Suppressor macrophage treated with lipopolysaccharide for 1 hour (primary cell): ENCODE data around the gene CDH4.

ENCODE experiments used
- DNase-seq, 3 donors: peaks; one replicate each; pipeline ENCODE4 v3.0.0-alpha.2; 2020 to 2022

Gene CDH4

GRCh38 chr20:61644378-61645076 is 392.5 kb downstream of the CDH4 start:
- DNase-seq = no peak

GRCh38 chr20:61645732-61646131 is 393.7 kb downstream of the CDH4 start:
- DNase-seq = no peak

DNA sequence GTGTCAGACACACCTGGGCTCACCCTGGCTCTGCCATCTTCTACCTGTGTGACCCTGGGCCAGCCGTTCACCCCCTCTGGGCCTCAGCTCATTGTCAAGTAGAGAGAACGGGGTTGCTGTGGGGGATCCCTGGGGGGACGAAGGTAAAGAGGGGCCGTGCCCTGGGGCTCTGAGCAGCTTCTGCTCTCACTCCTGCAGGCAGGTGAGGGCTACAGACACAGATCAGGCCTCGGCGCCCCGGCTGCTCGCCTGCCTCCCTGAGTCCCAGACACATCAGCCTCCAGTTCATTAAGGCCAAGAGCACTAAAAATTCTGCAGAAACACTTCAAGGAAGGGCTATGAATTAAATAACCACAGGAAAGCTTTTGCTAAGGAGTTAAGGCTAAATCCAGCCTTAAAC is 394.4 kb downstream of the CDH4 start:
- no peak for DNase-seq

DNA sequence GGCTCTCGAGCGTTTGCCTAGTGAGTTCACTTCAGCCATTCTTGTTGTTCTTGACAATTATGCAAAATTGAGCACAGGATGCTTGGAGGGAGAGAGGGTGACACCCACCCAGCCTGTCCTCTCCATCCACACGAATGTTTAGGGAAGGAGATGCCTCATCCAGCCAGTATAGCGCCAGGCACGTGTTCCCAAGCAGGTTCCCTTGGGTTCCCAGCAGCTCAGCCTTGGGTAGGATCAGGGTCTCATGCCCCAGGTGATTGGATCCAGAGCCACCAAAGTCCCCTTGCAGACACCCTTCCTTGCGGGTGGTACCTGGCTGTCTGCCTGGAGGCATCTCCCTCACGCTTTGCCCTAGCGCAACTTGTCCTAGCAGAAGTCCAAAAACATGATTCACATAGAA is 394.9 kb downstream of the CDH4 start:
- DNase-seq = no peak

DNA sequence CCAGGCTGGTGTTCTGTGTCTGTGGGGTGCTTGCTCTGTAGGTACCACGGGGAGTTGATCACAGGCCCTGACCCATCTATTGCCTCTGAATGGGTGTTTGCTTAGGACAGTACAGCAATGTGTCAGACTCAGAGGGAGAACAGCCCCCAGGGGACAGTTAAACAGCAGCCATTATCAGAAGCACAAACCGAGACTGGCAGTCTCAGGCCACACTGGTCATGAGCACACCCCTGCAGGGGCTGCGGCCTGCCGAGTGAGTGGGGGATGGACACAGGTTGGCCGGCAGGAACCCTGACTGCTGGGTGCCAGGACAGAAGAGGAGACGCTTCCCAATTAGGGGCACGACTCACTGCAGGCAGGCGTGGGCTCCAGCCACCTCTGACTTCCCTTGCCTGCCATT is 395.6 kb downstream of the CDH4 start:
- no peak for DNase-seq

DNA sequence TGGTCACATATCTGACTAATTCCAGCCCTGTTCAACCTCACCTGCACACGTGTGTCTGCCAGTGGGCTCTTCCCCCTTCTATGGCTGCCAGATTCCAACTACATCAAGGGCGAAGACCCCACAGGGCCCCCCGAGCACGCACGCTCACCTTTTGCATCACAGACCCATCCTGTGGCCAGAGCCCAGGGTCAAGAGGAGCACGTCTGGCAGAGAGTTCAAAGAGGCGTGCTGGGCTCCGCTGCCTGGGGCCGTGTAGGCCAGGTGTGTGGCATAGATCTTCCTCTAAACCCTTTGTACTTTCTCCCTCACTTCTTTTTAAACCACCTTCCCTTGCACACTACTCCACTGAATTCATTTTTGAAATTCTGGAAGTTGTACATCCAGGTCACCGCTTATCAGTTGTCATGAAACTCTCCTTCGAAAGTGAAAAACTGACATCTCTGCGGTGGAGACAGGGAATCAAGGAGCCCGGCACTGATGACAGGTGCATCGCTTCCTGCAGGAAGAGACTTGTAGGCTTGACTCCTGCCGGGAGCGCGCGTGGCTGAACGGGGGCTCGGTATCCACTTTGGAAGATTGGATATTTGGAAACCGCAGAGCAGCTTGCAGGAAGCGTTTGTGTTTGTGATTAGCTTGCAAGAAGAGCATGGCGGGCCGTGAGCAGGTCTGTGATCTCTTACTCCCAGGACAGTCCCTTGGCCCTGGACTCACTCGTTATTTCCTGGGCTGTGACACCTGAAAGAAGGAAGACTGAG is 397.2 kb downstream of the CDH4 start:
- DNase-seq = no peak

GRCh38 chr20:61649860-61650162 is 397.8 kb downstream of the CDH4 start:
- no peak for DNase-seq

DNA sequence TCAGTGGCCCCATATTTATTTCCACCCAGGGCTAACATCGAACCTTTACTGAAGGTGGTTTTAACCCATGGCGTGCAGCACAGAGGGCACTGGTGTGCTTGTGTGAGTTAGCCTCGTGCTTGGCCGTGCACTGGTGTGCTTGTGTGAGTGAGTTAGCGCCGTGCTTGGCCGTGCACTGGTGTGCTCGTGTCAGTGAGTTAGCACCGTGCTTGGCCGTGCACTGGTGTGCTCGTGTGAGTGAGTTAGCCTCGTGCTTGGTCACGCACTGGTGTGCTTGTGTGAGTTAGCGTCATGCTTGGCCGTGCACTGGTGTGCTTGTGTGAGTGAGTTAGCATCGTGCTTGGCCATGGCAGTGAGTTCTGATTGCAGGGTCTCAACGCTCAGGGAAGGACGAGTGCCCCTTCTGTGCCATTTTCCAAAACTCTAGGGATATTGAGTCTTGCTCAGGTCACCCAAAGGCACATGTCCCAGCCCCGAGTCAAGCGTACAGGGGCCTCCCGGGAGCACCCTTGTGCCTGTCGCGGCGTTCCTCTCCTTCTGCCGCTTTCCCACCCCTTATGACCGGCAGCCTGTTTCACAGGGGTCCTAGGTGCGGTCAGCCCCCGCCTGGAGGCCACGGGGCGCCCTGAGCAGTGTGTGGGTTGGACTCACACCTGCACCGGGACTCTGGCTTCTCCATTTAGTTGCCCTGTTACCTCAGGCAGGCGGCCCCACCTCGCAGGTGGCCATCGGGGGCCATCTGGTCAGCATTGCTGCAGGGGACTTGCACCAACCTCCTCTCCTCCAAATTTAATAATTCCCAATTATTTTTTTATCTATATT is 399.1 kb downstream of the CDH4 start:
- no peak for DNase-seq

DNA sequence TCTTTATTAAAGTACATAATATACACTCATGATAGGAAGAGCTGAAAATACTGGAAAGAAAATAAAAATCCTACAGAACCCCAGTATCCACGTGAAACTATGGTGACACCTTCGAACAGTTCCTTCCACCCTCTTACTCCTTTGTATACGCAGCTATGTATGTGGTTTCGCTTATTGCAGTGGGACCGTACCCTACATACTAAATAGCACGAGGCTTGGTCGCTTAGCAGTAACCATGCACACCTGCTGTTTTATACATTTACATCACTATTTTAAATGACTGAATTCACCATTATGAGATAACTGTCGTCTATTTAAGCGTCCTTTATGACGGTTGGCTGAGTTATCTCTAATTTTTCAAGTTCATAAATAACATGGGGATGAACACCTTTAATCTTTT is 400.1 kb downstream of the CDH4 start:
- no peak for DNase-seq

DNA sequence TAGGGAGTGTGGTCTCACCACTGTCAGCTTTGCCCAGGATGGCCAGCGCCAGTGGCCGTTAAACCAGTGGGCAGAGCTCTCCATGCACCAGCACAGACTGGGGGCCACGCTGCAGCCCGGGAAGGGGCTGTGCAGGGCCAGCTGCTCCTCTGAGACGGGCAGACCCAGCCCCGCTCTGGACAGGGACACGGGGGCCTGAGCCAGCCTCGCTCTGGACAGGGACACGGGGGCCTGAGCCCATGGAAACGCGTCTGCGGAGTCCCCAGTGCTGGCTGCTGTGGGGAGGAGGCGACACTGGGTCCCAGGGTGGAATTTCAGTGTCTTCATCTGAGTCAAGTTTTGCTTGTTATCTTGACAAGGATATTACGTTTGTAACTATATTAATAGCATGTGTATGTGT is 402.7 kb downstream of the CDH4 start:
- DNase-seq = no peak

DNA sequence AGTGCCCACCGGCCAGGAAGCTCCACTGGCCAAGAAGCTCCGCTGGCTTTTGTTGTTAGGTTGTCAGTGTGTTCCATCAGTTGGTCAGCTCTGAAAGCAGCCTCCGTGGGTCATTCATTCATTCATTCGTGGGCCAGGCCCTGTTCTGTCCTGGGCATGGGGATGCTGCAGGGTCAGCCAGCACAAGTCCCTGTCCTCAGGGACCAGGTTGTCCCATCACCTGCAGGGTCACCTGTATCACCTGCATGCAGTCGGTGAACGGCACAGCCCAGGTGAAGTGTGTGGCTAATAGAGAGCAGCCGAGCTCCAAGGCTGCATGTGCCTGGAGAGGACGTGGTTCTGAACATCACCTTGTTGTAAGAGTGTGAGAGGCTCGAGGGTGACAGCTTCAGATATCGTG is 403.5 kb downstream of the CDH4 start:
- DNase-seq = no peak

GRCh38 chr20:61656198-61656597 is 404.1 kb downstream of the CDH4 start:
- no peak for DNase-seq

DNA sequence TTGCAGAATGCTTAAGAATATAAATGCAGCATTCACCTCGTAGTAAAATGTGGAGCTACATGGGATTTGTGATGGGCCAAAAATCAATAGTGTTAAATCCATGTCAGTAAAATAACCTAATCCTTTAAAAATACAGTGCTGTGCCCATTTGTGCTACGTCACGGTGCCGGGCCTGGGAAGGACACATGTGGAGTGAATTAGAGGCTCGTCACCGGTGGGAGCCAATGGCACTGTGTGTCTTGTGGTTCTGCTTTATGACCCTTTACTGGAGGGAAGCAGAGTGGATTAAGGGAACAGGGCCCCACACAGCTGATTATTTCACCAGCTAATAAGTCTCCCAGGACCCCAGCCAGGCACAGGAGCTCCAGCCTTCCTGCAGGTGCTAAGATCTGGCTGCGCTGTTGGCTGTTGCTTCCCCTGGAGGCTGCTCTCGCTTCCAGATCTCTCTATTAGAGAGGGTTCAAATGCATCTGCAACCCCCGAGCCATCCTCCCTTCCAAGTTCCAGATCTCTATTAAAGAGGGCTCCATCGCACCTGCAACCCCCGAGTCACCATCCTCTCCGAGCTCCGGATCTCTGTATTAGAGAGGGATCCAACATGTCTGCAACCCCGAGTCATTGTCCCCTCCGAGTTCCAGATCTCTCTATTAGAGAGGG is 405.8 kb downstream of the CDH4 start:
- no peak for DNase-seq

DNA sequence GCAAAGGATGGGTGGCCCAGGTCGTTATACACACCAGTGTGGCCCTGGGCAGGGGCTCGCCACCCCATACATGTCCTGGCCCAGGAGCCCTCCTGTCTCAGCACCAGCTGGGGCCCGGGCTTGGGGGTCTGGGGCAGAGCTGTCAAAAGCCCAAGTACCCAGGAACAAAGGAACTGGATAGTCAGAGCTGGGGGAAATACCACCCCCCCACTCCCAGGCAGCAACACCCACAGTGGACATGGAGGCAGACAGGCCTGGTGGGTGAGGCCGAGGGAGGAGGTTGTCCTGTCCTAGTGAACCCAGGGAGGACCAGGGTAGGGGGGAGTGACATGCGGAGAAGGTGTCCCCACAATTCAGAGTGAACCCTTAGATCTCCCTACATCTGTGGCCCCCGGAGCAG is 406.5 kb downstream of the CDH4 start:
- DNase-seq = no peak

- DNase-seq = no peak
Observed at GRCh38 chr20:61659246-61659993, 407.4 kb downstream of the CDH4 start.

DNA sequence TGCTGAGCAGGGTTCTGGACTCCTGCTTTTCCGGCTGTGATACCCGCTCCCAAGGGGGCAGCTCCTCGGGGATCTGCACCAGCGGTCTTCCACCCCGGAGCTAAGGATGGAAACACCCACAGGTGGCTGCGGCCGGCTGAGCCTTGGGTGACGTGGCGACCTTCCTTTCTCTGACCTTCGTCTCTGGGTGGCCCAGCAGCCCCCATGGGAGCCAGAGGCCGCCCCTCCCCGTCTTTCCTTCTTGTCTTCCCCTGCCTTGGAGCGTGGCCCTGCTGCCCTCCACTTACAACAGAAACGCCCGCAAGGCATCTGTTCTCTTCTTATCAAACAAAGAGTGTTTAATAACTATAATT is 407.9 kb downstream of the CDH4 start:
- DNase-seq = no peak

DNA sequence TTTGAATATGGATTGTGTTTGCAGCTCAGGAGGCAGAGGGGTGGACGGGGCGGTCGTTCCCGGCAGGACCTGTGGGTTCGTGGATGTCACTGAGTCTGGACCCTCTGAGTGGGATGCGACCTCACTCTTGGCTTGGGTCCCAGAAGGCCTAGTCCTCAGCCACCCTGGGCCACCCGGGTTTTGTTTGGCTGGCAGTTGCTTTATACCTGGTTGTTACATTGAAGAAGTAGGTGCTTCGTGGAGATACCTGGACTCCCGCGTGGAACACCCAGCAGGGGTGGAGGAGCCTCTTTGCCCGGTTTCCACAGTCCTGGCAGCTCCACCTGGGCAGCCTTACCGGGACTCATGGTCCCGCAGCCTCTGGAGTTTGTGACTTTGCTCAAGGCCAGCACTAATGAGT is 408.5 kb downstream of the CDH4 start:
- DNase-seq = no peak

DNA sequence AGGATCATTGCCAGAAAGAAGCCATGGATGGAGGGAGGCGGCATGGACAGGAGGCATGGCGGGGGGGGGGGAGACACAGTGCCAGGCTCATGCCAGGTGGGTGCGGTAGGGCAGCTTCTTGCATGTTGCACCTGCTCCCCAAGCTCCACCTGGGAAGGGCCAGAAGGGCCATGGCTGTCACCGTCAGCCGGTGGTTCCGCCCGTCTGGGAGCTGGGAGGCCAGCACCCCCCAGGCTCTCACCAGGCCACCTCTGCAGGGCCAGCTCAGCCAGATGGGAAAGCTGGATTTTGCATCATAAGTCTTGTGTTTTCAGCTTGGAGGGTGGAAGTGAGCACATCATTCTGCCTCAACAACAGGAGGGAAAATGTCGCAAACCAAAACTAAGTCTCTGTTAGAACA is 409.0 kb downstream of the CDH4 start:
- no peak for DNase-seq

- no peak for DNase-seq
Observed at GRCh38 chr20:61661583-61661982, 409.5 kb downstream of the CDH4 start.

GRCh38 chr20:61662226-61662967 is 410.3 kb downstream of the CDH4 start:
- no peak for DNase-seq

- DNase-seq = no peak
Observed at GRCh38 chr20:61662968-61663331, 410.9 kb downstream of the CDH4 start.
